ENCODE results near the gene ZNF841.

DNA sequence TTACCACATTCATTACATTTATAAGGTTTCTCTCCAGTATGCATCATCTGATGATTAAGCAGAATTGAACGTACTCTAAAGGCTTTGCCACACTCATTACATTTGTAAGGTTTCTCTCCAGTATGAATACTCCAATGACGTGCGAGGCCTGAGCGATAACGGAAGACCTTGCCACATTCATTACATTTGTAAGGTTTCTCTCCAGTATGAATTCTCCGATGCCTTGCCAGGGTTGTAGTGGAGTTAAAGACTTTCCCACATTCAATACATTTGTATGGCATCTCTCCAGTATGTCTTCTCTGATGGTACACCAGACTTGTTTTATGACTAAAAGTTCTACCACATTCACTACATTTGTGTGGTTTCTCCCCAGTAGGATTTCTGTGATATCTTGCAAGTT is 30.2 kb downstream of the ZNF841 start:
- no peak for TF ChIP-seq POLR2A (IDR thresholded peaks at IDR 0.05)
- TF ChIP-seq, protein P1, sequence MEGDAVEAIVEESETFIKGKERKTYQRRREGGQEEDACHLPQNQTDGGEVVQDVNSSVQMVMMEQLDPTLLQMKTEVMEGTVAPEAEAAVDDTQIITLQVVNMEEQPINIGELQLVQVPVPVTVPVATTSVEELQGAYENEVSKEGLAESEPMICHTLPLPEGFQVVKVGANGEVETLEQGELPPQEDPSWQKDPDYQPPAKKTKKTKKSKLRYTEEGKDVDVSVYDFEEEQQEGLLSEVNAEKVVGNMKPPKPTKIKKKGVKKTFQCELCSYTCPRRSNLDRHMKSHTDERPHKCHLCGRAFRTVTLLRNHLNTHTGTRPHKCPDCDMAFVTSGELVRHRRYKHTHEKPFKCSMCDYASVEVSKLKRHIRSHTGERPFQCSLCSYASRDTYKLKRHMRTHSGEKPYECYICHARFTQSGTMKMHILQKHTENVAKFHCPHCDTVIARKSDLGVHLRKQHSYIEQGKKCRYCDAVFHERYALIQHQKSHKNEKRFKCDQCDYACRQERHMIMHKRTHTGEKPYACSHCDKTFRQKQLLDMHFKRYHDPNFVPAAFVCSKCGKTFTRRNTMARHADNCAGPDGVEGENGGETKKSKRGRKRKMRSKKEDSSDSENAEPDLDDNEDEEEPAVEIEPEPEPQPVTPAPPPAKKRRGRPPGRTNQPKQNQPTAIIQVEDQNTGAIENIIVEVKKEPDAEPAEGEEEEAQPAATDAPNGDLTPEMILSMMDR (IDR thresholded peaks at IDR 0.05), result no peak

All from body of pancreas (tissue), 4 donors.